Measurements from ENCODE around the gene KLHL20.

- TF ChIP-seq RBFOX2 (IDR thresholded peaks at IDR 0.05; ENCODE audit: low read depth, low read length) (no peak), FOSL2 (CRISPR knock-in tag; IDR thresholded peaks at IDR 0.05) (no peak), U2AF1 (optimal IDR thresholded peaks at IDR 0.05; ENCODE audit: low read depth, low read length) (no peak), MED13 (CRISPR knock-in tag; IDR thresholded peaks at IDR 0.05) (no peak), ZBTB49 (CRISPR knock-in tag; IDR thresholded peaks at IDR 0.05; ENCODE audit: borderline replicate concordance) (no peak), PRDM10 (CRISPR knock-in tag; IDR thresholded peaks at IDR 0.05; ENCODE audit: low read depth) (no peak), GTF2F1 (IDR thresholded peaks at IDR 0.05; ENCODE audit: low read length) (no peak), BHLHE40 (IDR thresholded peaks at IDR 0.05; ENCODE audit: low read length) (no peak), SETDB1 (CRISPR knock-in tag; IDR thresholded peaks at IDR 0.05; ENCODE audit: borderline replicate concordance) (no peak), POLR2AphosphoS5 (IDR thresholded peaks at IDR 0.05; ENCODE audit: low read depth, low read length) (no peak), ARNTL (CRISPR knock-in tag; IDR thresholded peaks at IDR 0.05) (no peak)
These were observed 54.0 kb downstream of the KLHL20 start for GRCh38 chr1:173768827-173769226.

Measured in HepG2 (cell line).